ENCODE measurements around the gene TBC1D5. TPM values are rescaled to one million over a fixed set of nuclear protein-coding genes. Genes with fewer than 3 reads are reported as not detected.

The TBC1D5 gene
- total RNA-seq, 4 donors from 2014 or later: 21.3 to 86.4 (median 48.1) TPM

DNA sequence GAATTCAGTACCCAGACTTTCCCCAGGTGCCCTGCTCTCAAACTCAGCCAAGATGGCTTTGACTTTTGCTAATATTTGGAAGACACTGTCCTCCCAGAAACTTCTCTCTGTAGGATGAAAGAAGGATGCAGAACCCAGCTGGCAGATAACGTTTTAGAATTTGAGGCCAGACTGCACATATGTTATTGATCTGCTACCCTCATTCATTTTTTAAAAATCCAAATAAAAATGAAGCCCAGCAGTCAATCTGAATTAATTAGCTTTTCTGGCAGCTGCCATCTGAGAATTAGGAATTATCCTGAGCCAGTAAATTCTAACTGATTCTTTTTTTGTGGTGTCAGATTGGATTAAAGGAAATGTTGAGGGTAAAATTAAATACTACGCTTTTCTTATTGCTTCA, 621.1 kb downstream of the TBC1D5 start:
- WGBS, 2 donors (ENCODE audit: low coverage in 1 of 2): 77 to 78% methylated on average over 2 of the region's 2 CpGs
- in situ Hi-C loops (cut with MboI; ENCODE audit: low pct_ligation_motif_present in 1 of 4, low pct_unique_long_range_greater_than_20kb in 1 of 4, low sequenced_read_pairs in 3 of 4): no loop called here

DNA sequence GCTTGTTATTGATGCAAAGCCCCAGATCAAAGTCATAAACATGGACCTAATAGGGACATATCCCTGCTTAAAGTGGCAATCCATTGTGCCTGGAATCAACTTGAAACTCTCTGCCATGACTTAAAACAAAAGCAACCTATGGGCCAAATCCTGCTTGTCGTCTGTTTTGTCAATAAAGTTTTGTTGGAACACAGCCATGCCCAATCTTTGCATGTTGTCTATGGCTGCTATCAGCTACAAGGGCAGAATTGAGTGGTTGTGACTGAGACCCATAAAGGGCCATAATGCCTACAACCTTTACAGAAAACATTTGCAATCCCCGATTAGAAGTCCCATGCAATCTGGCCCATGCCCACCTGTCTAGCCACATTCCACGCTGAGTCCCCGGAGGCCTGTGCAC, 622.3 kb downstream of the TBC1D5 start:
- intact Hi-C loops (cut with DNase I; ENCODE audit: low total_unique reads) (no loop called here), in situ Hi-C loops (cut with MboI; ENCODE audit: low pct_ligation_motif_present in 1 of 4, low pct_unique_long_range_greater_than_20kb in 1 of 4, low sequenced_read_pairs in 3 of 4) (no loop called here)
- H3K27me3 ChIP-seq: no peaks in the 10 kb centered on the region
- no peak for DNase-seq
- no peaks in the 10 kb centered on the region for H3K4me1 ChIP-seq
- no peaks in the 10 kb centered on the region for H3K9me3 ChIP-seq
- WGBS, 2 donors (ENCODE audit: low coverage in 1 of 2): 81 to 100% methylated on average over 1 to 4 of the region's 4 CpGs
- no peak for TF ChIP-seq EP300 (IDR thresholded peaks at IDR 0.05; ENCODE audit: low read depth)
- no peak for TF ChIP-seq CTCF (IDR thresholded peaks at IDR 0.05)
- no peak for TF ChIP-seq POLR2A (IDR thresholded peaks at IDR 0.05)
- TF ChIP-seq POLR2AphosphoS5 (IDR thresholded peaks at IDR 0.05): no peak
- H3K27ac ChIP-seq: no peak overlapping the region
- no peaks in the 10 kb centered on the region for H3K36me3 ChIP-seq
- H3K4me3 ChIP-seq: no peak overlapping the region

More for the DNA sequence above, 621.1 kb downstream of the TBC1D5 start:
- H3K9me3 ChIP-seq: no peaks in the 10 kb centered on the region
- TF ChIP-seq POLR2A (IDR thresholded peaks at IDR 0.05): no peak
- intact Hi-C loops (cut with DNase I; ENCODE audit: low total_unique reads): no loop called here
- H3K4me3 ChIP-seq: no peak overlapping the region
- no peaks in the 10 kb centered on the region for H3K36me3 ChIP-seq
- H3K27me3 ChIP-seq: no peaks in the 10 kb centered on the region
- DNase-seq: no peak
- no peak overlapping the region for H3K27ac ChIP-seq
- H3K4me1 ChIP-seq: no peaks in the 10 kb centered on the region

- H3K36me3 ChIP-seq: no peaks in the 10 kb centered on the region
- 75 to 82% methylated on average over 2 to 3 of the region's 5 CpGs for WGBS, 2 donors (ENCODE audit: low coverage in 1 of 2)
- no peaks in the 10 kb centered on the region for H3K9me3 ChIP-seq
- DNase-seq: no peak
- intact Hi-C loops (cut with DNase I; ENCODE audit: low total_unique reads): no loop called here
- H3K4me1 ChIP-seq: no peaks in the 10 kb centered on the region
- TF ChIP-seq CTCF (IDR thresholded peaks at IDR 0.05): no peak
- no peak for TF ChIP-seq EP300 (IDR thresholded peaks at IDR 0.05; ENCODE audit: low read depth)
- TF ChIP-seq POLR2AphosphoS5 (IDR thresholded peaks at IDR 0.05): no peak
- no peak for TF ChIP-seq POLR2A (IDR thresholded peaks at IDR 0.05)
- H3K4me3 ChIP-seq: no peak overlapping the region
- in situ Hi-C loops (cut with MboI; ENCODE audit: low pct_ligation_motif_present in 1 of 4, low pct_unique_long_range_greater_than_20kb in 1 of 4, low sequenced_read_pairs in 3 of 4): no loop called here
- no peaks in the 10 kb centered on the region for H3K27me3 ChIP-seq
- H3K27ac ChIP-seq: no peak overlapping the region
Measured at GRCh38 chr3:17119201-17120072, 623.0 kb downstream of the TBC1D5 start.

GRCh38 chr3:17118771-17119170, 623.7 kb downstream of the TBC1D5 start:
- in situ Hi-C loops (cut with MboI; ENCODE audit: low pct_ligation_motif_present in 1 of 4, low pct_unique_long_range_greater_than_20kb in 1 of 4, low sequenced_read_pairs in 3 of 4) (no loop called here), intact Hi-C loops (cut with DNase I; ENCODE audit: low total_unique reads) (no loop called here)
- Histone ChIP-seq H3K27ac (no peak overlapping the region), H3K9me3 (no peaks in the 10 kb centered on the region), H3K27me3 (no peaks in the 10 kb centered on the region), H3K4me3 (no peak overlapping the region), H3K36me3 (no peaks in the 10 kb centered on the region), H3K4me1 (no peaks in the 10 kb centered on the region)
- no peak for TF ChIP-seq POLR2AphosphoS5 (IDR thresholded peaks at IDR 0.05)
- TF ChIP-seq CTCF (IDR thresholded peaks at IDR 0.05): no peak
- TF ChIP-seq POLR2A (IDR thresholded peaks at IDR 0.05): no peak
- no peak for TF ChIP-seq EP300 (IDR thresholded peaks at IDR 0.05; ENCODE audit: low read depth)
- 91% methylated on average over 6 of the region's 6 CpGs; no CpG with 5 or more reads in 1 of the 2 donors for WGBS, 2 donors (ENCODE audit: low coverage in 1 of 2)
- no peak for DNase-seq
